ENCODE results near the gene NANOS1.

The NANOS1 gene

DNA sequence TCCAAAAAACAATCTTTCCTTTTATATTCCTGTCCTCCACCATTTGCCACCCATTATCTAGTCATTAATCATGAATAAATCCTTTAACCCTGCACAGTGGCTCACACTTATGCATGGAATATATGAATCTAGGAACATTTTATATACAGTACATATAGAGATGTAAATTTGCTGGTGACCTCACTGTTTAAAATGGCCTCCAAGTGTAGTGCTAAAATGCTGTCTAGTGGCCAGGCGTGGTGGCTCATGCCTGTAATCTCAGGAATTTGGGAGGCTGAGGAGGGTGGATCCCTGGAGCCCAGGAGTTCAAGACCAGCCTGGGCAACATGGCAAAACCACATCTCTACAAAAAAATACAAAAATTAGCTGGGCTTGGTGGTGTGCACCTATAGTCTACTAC, 9.6 kb downstream of the NANOS1 start:
- no peak for DNase-seq (ENCODE audit: low read depth)
- no peak overlapping the region for H3K4me3 ChIP-seq (ENCODE audit: low read depth, low read length)
- TF ChIP-seq, protein P1, sequence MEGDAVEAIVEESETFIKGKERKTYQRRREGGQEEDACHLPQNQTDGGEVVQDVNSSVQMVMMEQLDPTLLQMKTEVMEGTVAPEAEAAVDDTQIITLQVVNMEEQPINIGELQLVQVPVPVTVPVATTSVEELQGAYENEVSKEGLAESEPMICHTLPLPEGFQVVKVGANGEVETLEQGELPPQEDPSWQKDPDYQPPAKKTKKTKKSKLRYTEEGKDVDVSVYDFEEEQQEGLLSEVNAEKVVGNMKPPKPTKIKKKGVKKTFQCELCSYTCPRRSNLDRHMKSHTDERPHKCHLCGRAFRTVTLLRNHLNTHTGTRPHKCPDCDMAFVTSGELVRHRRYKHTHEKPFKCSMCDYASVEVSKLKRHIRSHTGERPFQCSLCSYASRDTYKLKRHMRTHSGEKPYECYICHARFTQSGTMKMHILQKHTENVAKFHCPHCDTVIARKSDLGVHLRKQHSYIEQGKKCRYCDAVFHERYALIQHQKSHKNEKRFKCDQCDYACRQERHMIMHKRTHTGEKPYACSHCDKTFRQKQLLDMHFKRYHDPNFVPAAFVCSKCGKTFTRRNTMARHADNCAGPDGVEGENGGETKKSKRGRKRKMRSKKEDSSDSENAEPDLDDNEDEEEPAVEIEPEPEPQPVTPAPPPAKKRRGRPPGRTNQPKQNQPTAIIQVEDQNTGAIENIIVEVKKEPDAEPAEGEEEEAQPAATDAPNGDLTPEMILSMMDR (IDR thresholded peaks at IDR 0.05; ENCODE audit: low read depth, low read length, missing control alignments): no peak

DNA sequence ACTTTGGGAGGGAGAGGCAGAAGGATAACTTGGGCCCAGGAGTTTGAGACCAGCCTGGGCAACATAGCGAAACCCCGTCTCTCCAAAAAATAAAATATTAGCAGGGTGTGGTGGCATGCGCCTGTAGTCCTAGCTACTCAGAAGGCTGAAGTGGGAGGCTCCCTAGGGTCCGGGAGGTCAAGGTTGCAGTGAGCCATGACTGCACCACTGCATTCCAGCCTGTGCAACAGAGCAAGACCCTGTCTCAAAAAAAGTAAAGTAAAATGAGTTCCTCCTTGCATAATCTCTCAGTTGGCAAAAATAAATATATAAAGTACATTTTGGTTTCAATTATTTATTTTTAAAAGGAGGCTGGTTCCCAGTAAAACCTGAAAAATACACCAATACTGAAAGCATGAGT, 11.8 kb downstream of the NANOS1 start:
- TF ChIP-seq, protein P1 (IDR thresholded peaks at IDR 0.05; ENCODE audit: low read depth, low read length, missing control alignments): no peak
- no peak for DNase-seq (ENCODE audit: low read depth)
- no peak overlapping the region for H3K4me3 ChIP-seq (ENCODE audit: low read depth, low read length)

DNA sequence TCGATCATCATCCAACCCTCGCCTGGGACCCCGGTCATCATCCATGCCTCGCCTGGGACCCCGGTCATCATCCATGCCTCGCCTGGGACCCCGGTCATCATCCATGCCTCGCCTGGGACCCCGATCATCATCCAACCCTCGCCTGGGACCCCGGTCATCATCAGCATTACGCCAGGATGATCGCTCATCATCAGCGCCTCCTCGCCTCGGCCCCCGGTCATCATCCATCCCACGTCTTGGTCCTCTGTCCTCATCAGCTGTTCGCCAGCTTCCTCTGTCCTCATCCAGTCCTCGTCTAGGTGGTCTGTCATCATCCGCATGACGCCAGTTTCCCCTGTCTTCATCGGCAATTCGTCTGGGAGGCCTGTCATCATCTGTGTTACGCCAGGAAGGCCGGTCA, 12.7 kb downstream of the NANOS1 start:
- no peak for DNase-seq (ENCODE audit: low read depth)
- TF ChIP-seq, protein P1 (IDR thresholded peaks at IDR 0.05; ENCODE audit: low read depth, low read length, missing control alignments): no peak
- no peak overlapping the region for H3K4me3 ChIP-seq (ENCODE audit: low read depth, low read length)

DNA sequence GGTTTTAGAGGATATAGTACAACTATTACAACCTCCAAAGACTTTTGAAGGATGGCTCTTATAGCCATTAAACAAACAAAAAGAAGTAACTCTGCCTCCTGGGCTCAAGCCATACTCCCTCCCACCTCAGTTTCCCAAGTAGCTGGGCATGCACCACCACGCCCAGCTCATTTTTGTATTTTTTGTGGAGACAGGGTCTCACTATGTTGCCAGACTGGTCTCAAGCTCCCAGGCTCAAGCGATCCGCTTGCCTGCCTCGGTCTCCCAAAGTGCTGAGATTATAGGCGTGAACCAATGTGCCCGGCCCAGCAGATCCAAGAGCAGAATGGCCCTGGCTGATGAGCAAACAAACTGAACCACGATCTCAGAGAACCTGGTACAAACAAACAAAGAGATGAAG, 16.0 kb downstream of the NANOS1 start:
- DNase-seq (ENCODE audit: low read depth): no peak
- H3K4me3 ChIP-seq (ENCODE audit: low read depth, low read length): no peak overlapping the region
- TF ChIP-seq, protein P1 (IDR thresholded peaks at IDR 0.05; ENCODE audit: low read depth, low read length, missing control alignments): no peak

DNA sequence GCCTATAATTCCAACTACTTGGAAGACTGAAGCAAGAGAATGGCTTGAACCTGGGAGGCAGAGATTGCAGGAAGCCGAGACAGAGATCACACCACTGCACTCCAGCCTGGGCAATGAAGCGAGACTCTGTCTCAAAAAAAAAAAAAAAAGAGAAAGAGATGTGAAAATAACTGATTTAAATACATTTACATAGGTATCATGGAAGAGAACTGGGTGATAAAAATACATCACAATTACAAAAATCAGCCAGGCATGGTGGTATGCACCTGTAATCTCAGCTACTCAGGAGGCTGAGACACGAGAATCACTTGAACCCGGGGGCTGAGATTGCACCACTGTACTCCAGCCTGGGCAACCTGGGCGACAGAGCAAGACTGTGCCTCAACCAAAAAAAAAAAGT, 19.8 kb downstream of the NANOS1 start:
- no peak for DNase-seq (ENCODE audit: low read depth)
- TF ChIP-seq, protein P1 (IDR thresholded peaks at IDR 0.05; ENCODE audit: low read depth, low read length, missing control alignments): no peak
- no peak overlapping the region for H3K4me3 ChIP-seq (ENCODE audit: low read depth, low read length)

DNA sequence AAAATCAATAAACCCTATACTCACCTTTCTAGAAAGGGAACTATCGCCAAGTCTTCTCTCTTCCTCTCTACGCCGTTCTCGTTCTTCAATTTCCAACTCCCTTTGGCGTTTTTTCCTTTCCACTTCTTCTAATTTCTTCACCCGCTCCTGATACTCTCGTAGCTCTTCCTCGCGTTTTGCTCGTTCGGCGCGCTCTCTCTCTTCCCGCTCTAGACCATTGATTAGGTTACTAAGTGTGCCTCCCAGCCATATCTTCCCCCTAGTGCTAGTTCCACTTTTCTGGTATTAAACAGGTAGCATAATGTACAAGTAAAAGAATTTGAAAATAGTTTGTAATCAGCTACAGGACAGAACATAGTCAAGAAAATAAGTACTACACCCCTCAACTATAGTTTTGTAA, 20.3 kb downstream of the NANOS1 start:
- TF ChIP-seq, protein P1 (IDR thresholded peaks at IDR 0.05; ENCODE audit: low read depth, low read length, missing control alignments): no peak
- no peak overlapping the region for H3K4me3 ChIP-seq (ENCODE audit: low read depth, low read length)
- DNase-seq (ENCODE audit: low read depth): no peak

DNA sequence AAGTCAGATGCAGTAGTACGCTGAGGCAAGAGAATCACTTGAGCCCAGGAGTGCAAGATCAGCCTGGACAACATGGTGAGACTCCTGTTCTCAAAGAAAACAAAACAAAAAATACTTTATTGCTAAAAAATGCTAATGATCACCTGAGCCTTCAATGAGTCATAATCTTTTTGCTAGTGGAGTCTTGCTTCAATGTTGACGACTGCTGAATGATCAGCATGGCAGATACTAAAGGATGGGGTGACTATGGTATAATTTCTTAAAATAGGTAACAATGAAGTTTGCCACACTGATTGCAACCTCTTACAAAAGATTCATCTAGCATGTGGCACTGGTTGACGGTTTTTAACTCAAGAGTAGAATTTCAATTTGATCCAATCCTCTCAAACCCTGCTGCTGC, 22.3 kb downstream of the NANOS1 start:
- DNase-seq (ENCODE audit: low read depth): no peak
- H3K4me3 ChIP-seq (ENCODE audit: low read depth, low read length): no peak overlapping the region
- TF ChIP-seq, protein P1 (IDR thresholded peaks at IDR 0.05; ENCODE audit: low read depth, low read length, missing control alignments): no peak
